Bone marrow (tissue), 2 donors: ENCODE results near the gene FAM24B.

Experiments used
- DNase-seq, 2 donors: peaks; one replicate each; lab custom pipeline; 2025; lab: John Stamatoyannopoulos, UW

Gene FAM24B

GRCh38 chr10:122822973-122823690, 56.2 kb downstream of the FAM24B start:
- no peak for DNase-seq

GRCh38 chr10:122821808-122822207, 57.6 kb downstream of the FAM24B start:
- DNase-seq, result no peak

- DNase-seq, result no peak
Measured at GRCh38 chr10:122815458-122815857, 63.9 kb downstream of the FAM24B start.

- DNase-seq, result no peak
Measured at GRCh38 chr10:122814493-122814892, 64.9 kb downstream of the FAM24B start.

- no peak for DNase-seq
Measured at GRCh38 chr10:122812751-122813150, 66.6 kb downstream of the FAM24B start.

GRCh38 chr10:122802282-122802681, 77.1 kb downstream of the FAM24B start:
- no peak for DNase-seq
